Activated gamma-delta T cell treated with anti-CD3 and anti-CD28 coated beads, Interleukin-2, amount 50 U/mL, for 16 hours (primary cell): Measurements from ENCODE around the gene NUP62.
"Not testable (repeated sequence)": the region's sequence is repeated elsewhere in the genome, so short reads cannot be mapped to it uniquely, and the experiment has no call there.

Experiments
- DNase-seq: peaks from one replicate; pipeline ENCODE4 v3.0.0-alpha.2; 2020; ENCODE audit warnings: low read depth

Gene NUP62

GRCh38 chr19:49929121-49929610 is at the start of gene NUP62, which contains the start of gene ATF5:
Gene NUP62, minus strand, starts transcription at chr19:49929504. Its CDS starts 19,697 bp downstream, at chr19:49909807.
Gene ATF5, plus strand, starts transcription at chr19:49929205. Its CDS starts 1,646 bp downstream, at chr19:49930851.
- peak; percentile 89 for DNase-seq

- DNase-seq: no peak
Measured at GRCh38 chr19:49978324-49978723, 49.0 kb upstream of the NUP62 start.

GRCh38 chr19:49977881-49978280 is 48.6 kb upstream of the NUP62 start:
- DNase-seq: no peak

- DNase-seq: no peak
Measured at GRCh38 chr19:49977076-49977475, 47.8 kb upstream of the NUP62 start.

GRCh38 chr19:49976496-49976895 is 47.2 kb upstream of the NUP62 start:
- no peak for DNase-seq

GRCh38 chr19:49975051-49975450 is 45.7 kb upstream of the NUP62 start:
- DNase-seq: no peak

- DNase-seq: no peak
Measured at GRCh38 chr19:49973987-49974386, 44.7 kb upstream of the NUP62 start.

- DNase-seq: no peak
Measured at GRCh38 chr19:49972841-49973240, 43.5 kb upstream of the NUP62 start.

- no peak for DNase-seq
Measured at GRCh38 chr19:49971991-49972411, 42.7 kb upstream of the NUP62 start.

- not testable (repeated sequence) for DNase-seq
Measured at GRCh38 chr19:49969355-49969754, 40.1 kb upstream of the NUP62 start.

GRCh38 chr19:49968279-49968922 is 39.1 kb upstream of the NUP62 start:
- no peak for DNase-seq

GRCh38 chr19:49960980-49961379 is 31.7 kb upstream of the NUP62 start, which contains the start of gene SIGLEC11:
Gene SIGLEC11, minus strand, starts transcription at chr19:49961172. Its CDS starts 91 bp downstream, at chr19:49961081.
- not testable (repeated sequence) for DNase-seq

- not testable (repeated sequence) for DNase-seq
Measured at GRCh38 chr19:49959892-49960291, 30.6 kb upstream of the NUP62 start.

GRCh38 chr19:49958596-49958995 is 29.3 kb upstream of the NUP62 start:
- not testable (repeated sequence) for DNase-seq

GRCh38 chr19:49958144-49958543 is 28.8 kb upstream of the NUP62 start:
- DNase-seq: not testable (repeated sequence)

- no peak for DNase-seq
Measured at GRCh38 chr19:49957262-49957915, 28.1 kb upstream of the NUP62 start.

- DNase-seq: no peak
Measured at GRCh38 chr19:49956115-49956495, 26.8 kb upstream of the NUP62 start.

- no peak for DNase-seq
Measured at GRCh38 chr19:49954933-49955332, 25.6 kb upstream of the NUP62 start.

GRCh38 chr19:49954092-49954829 is 25.0 kb upstream of the NUP62 start:
- no peak for DNase-seq

GRCh38 chr19:49953416-49953815 is 24.1 kb upstream of the NUP62 start:
- no peak for DNase-seq

- DNase-seq: no peak
Measured at GRCh38 chr19:49952906-49953305, 23.6 kb upstream of the NUP62 start.

- DNase-seq: no peak
Measured at GRCh38 chr19:49952479-49952836, 23.2 kb upstream of the NUP62 start.
